Caco-2 (cell line): ENCODE results near the gene ARID3C. TPM values are rescaled to one million over a fixed set of nuclear protein-coding genes. Genes with fewer than 3 reads are reported as not detected.

Experiments
- BruUV-seq: library from RNA; stranded (reverse); fragments of 400-500 nt; replicated peaks from 2 replicates; lab custom pipeline; 2021; lab: Mats Ljungman, UMichigan
- CTCF ChIA-PET: fragments of 300-600 bp; sonication (Branson Sonifier 250); formaldehyde crosslinking; loops from one replicate; lab custom pipeline; 2022; ENCODE audit warnings: antibody characterized with exemption; lab: Charles Lee
- POLR2A ChIA-PET: fragments of 300-600 bp; sonication (Branson Sonifier 250); formaldehyde crosslinking; loops from one replicate; lab custom pipeline; 2022; ENCODE audit warnings: antibody characterized with exemption; lab: Charles Lee
- DNase-seq, 2 experiments: peaks; one replicate each; pipeline versions ENCODE4 v3.0.0 to v3.0.0-alpha.2; 2020 to 2022
- H3K27me3 ChIP-seq: replicated peaks from 2 replicates; pipeline ENCODE4 v1.6.0; 2011; ENCODE audit warnings: low read length; ENCODE audit not compliant: control insufficient read depth, insufficient read depth
- H3K36me3 ChIP-seq: 2 replicates; pipeline ENCODE4 v1.5.1; 2011; ENCODE audit warnings: low read length; ENCODE audit not compliant: control insufficient read depth, insufficient read depth
- H3K4me1 ChIP-seq: fragments of 250-450 bp; sonication (Bioruptor Pico); 2 replicates; pipeline ENCODE4 v1.5.1; 2020; ENCODE audit warnings: mild to moderate bottlenecking
- H3K4me3 ChIP-seq: 2 replicates; pipeline ENCODE4 v1.5.1; 2011; ENCODE audit warnings: low read depth, mild to moderate bottlenecking, control low read depth, low read length
- H3K9me3 ChIP-seq: fragments of 250-450 bp; sonication (Bioruptor Pico); 2 replicates; pipeline ENCODE4 v1.5.1; 2020; ENCODE audit warnings: mild to moderate bottlenecking, moderate library complexity
- H3K27ac Mint-ChIP-seq: one replicate; pipeline ENCODE4 v1.8.0; 2022; ENCODE audit warnings: mixed read lengths; ENCODE audit not compliant: unreplicated experiment
- H3K27me3 Mint-ChIP-seq: one replicate; pipeline ENCODE4 v1.8.0; 2022; ENCODE audit warnings: mixed read lengths; ENCODE audit not compliant: insufficient read depth, unreplicated experiment
- H3K36me3 Mint-ChIP-seq: one replicate; pipeline ENCODE4 v1.8.0; 2022; ENCODE audit warnings: mild to moderate bottlenecking, mixed read lengths; ENCODE audit not compliant: insufficient read depth, unreplicated experiment
- H3K4me1 Mint-ChIP-seq: one replicate; pipeline ENCODE4 v1.8.0; 2022; ENCODE audit warnings: low read depth, mixed read lengths; ENCODE audit not compliant: unreplicated experiment
- H3K4me3 Mint-ChIP-seq: one replicate; pipeline ENCODE4 v1.8.0; 2022; ENCODE audit warnings: mild to moderate bottlenecking, moderate library complexity, mixed read lengths; ENCODE audit not compliant: unreplicated experiment
- H3K9me3 Mint-ChIP-seq: one replicate; pipeline ENCODE4 v1.8.0; 2022; ENCODE audit warnings: mixed read lengths; ENCODE audit not compliant: unreplicated experiment
- intact Hi-C: fragments of 100-400 bp; cut with micrococcal nuclease; formaldehyde crosslinking; loops from one replicate; pipeline ENCODE4 v1.10.0; 2022; ENCODE audit not compliant: unreplicated experiment
- total RNA-seq: library from RNA; stranded (reverse); gene quantifications from 2 replicates; pipeline ENCODE4 v1.2.3, GENCODE V29; 2022
- TF ChIP-seq, protein P1 (sequence below), 2 experiments: fragments of 200-600 bp in 1 of 2; IDR thresholded peaks; 1 replicate in 1 of 2; 2 replicates in 1 of 2; pipeline versions ENCODE4 v1.5.1 to v1.8.0; 2011 to 2022; ENCODE audit warnings: antibody characterized with exemption in 1 of 2, control low read depth in 1 of 2, inconsistent platforms in 1 of 2, low read depth in 1 of 2, low read length in 1 of 2, mild to moderate bottlenecking in 1 of 2, moderate library complexity in 1 of 2; ENCODE audit not compliant: insufficient read depth in 1 of 2, severe bottlenecking in 1 of 2, unreplicated experiment in 1 of 2

The ARID3C gene
- total RNA-seq, 1 experiment from 2014 or later = not detected

DNA sequence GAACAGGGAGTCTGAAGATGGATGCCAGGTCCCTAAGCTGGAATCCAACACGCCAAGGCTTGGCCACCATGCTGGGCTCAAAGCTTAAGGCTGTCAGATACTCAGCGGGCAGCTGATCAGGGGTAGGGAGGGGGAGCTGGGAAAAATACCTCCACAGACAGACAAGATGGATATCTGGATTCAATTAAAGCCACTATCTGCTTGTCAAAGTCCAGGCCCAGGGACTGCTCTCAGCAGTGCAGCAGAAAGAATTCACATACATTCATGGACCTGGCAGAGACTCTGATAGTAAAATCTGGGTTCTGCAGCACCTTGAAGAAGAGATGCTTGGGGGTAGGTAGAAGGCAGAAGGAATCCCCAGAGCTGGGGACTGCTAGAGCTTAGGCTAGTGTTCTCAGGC, 13.7 kb downstream of the ARID3C start:
- H3K27me3 ChIP-seq = no peaks in the 10 kb centered on the region
- no peak overlapping the region for H3K4me3 ChIP-seq
- DNase-seq = no peak
- ChIA-PET POLR2A (no interaction called here), CTCF (interaction anchor here (1.0 to 1.8 kb wide), 3 partner anchors 11 to 22 kb away, joined by 3 to 5 read pairs (median 4); no protein-coding TSS in a partner anchor)
- no TSS peak for BruUV-seq
- H3K4me1 Mint-ChIP-seq = peaks cover 8% of the 10 kb centered on the region
- no peaks in the 10 kb centered on the region for H3K9me3 ChIP-seq
- intact Hi-C loops = no loop called here
- H3K27me3 Mint-ChIP-seq = no peaks in the 10 kb centered on the region
- H3K4me3 Mint-ChIP-seq = no peak overlapping the region
- peaks cover 2% of the 10 kb centered on the region; the same call in 1 of the 2 replicates for H3K36me3 ChIP-seq
- peaks cover 14% of the 10 kb centered on the region for H3K36me3 Mint-ChIP-seq
- 0 out of 2 replicates have a peak, but pooled peaks cover 4% of the 10 kb centered on the region for H3K4me1 ChIP-seq
- no peak overlapping the region for H3K27ac Mint-ChIP-seq
- H3K9me3 Mint-ChIP-seq = no peaks in the 10 kb centered on the region
- TF ChIP-seq, protein P1, sequence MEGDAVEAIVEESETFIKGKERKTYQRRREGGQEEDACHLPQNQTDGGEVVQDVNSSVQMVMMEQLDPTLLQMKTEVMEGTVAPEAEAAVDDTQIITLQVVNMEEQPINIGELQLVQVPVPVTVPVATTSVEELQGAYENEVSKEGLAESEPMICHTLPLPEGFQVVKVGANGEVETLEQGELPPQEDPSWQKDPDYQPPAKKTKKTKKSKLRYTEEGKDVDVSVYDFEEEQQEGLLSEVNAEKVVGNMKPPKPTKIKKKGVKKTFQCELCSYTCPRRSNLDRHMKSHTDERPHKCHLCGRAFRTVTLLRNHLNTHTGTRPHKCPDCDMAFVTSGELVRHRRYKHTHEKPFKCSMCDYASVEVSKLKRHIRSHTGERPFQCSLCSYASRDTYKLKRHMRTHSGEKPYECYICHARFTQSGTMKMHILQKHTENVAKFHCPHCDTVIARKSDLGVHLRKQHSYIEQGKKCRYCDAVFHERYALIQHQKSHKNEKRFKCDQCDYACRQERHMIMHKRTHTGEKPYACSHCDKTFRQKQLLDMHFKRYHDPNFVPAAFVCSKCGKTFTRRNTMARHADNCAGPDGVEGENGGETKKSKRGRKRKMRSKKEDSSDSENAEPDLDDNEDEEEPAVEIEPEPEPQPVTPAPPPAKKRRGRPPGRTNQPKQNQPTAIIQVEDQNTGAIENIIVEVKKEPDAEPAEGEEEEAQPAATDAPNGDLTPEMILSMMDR (IDR thresholded peaks at IDR 0.05; ENCODE audit: insufficient read depth in 1 of 2, low read depth in 1 of 2, low read length in 1 of 2, severe bottlenecking in 1 of 2, unreplicated experiment in 1 of 2) = no peak

- DNase-seq = peak; percentile 80 to 84
- Mint-ChIP-seq H3K9me3 (no peaks in the 10 kb centered on the region), H3K4me1 (no peaks in the 10 kb centered on the region), H3K27ac (peak overlapping the region; percentile 91), H3K4me3 (peak overlapping the region; percentile 86), H3K36me3 (peaks cover 14% of the 10 kb centered on the region), H3K27me3 (no peaks in the 10 kb centered on the region)
- TF ChIP-seq, protein P1 (IDR thresholded peaks at IDR 0.05; ENCODE audit: insufficient read depth in 1 of 2, low read depth in 1 of 2, low read length in 1 of 2, severe bottlenecking in 1 of 2, unreplicated experiment in 1 of 2) = peak; percentile 72 to 87
- BruUV-seq = no TSS peak
- Histone ChIP-seq H3K27me3 (no peaks in the 10 kb centered on the region), H3K4me3 (peak overlapping the region; percentile 92), H3K4me1 (no peaks in the 10 kb centered on the region), H3K9me3 (no peaks in the 10 kb centered on the region), H3K36me3 (peaks cover 2% of the 10 kb centered on the region; the same call in 1 of the 2 replicates)
- intact Hi-C loops = loop anchor here (1.0 to 5.0 kb wide), 3 partner anchors 7 to 89 kb away; partner anchors contain the start of gene DCTN3
- ChIA-PET POLR2A (no interaction called here), CTCF (interaction anchor here (2.4 kb wide), 1 partner anchor 21 kb away, joined by 8 read pairs; no protein-coding TSS in a partner anchor)
Observed at GRCh38 chr9:34612788-34613390, 16.0 kb downstream of the ARID3C start.

DNA sequence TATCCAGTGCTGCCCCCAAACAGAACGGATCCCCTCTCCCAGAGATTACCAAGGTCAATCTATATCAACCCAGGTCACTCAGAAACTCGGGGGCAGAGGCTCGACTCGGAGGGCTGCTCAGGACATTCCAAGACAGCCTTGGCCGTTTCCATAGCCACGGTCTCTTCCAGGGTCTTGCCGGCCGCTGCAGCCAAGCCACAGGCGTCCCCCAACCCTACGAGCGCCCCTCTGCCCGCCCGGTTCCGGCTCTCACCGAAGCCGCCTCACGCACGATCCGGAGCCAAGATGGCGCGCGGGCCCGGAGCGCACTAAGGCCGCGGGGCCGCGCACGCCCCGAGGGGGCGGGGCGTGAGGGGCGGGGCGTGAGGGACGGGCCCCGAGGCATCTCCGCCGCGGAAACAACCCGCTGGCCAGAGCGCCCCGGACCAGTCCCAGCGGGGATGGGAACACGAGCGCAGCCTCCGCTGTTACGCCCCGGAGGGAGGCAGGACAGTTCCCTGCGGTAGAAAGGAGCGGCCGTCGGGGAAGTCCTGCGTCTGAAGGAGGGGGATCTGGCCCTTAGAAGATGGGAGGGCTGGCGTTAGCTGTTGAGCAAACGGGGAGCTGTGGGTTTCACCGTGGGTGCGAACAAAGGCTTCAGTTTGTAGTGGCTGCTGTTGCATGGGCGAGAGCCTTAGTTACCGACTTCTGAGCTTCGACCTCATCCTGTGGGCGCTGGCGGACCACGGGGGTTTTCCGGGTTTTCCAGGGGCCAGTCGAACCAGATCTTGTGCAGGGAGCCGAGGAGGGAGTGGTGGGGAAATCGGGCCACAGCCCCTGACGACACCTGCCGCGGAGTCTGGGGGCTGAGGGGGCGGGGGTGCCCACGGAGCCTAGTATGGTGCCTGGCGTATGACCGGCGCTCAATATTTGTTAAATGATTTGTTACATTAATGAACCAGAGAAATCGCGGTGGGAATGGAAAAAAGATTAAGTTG, 16.8 kb downstream of the ARID3C start, which contains the start of gene RPP25L:
TSS of gene RPP25L (minus strand) at position 287 of the 977 bp plus-strand sequence. CDS start 801 bp downstream, outside the sequence.
- ChIA-PET CTCF (interaction anchor here (1.0 to 2.4 kb wide), 2 partner anchors 22 to 34 kb away, joined by 3 to 8 read pairs; partner anchors contain the start of gene GALT), POLR2A (no interaction called here)
- no peaks in the 10 kb centered on the region for H3K4me1 Mint-ChIP-seq
- H3K27me3 Mint-ChIP-seq = no peaks in the 10 kb centered on the region
- Histone ChIP-seq H3K36me3 (peaks cover 2% of the 10 kb centered on the region; the same call in 1 of the 2 replicates), H3K27me3 (no peaks in the 10 kb centered on the region), H3K4me1 (peaks cover 7% of the 10 kb centered on the region; the same call in 1 of the 2 replicates), H3K4me3 (peak within 1 kb of the TSS; percentile 92), H3K9me3 (no peaks in the 10 kb centered on the region)
- no peaks in the 10 kb centered on the region for H3K9me3 Mint-ChIP-seq
- BruUV-seq = TSS peak; percentile 80
- peaks cover 14% of the 10 kb centered on the region for H3K36me3 Mint-ChIP-seq
- peak within 1 kb of the TSS; percentile 91 for H3K27ac Mint-ChIP-seq
- intact Hi-C loops = loop anchor here (1.0 to 5.0 kb wide), 3 partner anchors 8 to 90 kb away; partner anchors contain the start of gene DCTN3
- peak within 1 kb of the TSS; percentile 86 for H3K4me3 Mint-ChIP-seq
- TF ChIP-seq, protein P1 (IDR thresholded peaks at IDR 0.05; ENCODE audit: insufficient read depth in 1 of 2, low read depth in 1 of 2, low read length in 1 of 2, severe bottlenecking in 1 of 2, unreplicated experiment in 1 of 2) = no peak
- peak; percentile 81 to 90 for DNase-seq
